HG02943 (cell line): ENCODE results near the gene ITGA3.

Source experiments
- ATAC-seq: cut with Tn5 transposase; IDR thresholded peaks from one replicate; pipeline ENCODE4 v1.9.1; 2021; ENCODE audit warnings: mild to moderate bottlenecking, low read depth, moderate library complexity; ENCODE audit not compliant: unreplicated experiment

ITGA3 gene

DNA sequence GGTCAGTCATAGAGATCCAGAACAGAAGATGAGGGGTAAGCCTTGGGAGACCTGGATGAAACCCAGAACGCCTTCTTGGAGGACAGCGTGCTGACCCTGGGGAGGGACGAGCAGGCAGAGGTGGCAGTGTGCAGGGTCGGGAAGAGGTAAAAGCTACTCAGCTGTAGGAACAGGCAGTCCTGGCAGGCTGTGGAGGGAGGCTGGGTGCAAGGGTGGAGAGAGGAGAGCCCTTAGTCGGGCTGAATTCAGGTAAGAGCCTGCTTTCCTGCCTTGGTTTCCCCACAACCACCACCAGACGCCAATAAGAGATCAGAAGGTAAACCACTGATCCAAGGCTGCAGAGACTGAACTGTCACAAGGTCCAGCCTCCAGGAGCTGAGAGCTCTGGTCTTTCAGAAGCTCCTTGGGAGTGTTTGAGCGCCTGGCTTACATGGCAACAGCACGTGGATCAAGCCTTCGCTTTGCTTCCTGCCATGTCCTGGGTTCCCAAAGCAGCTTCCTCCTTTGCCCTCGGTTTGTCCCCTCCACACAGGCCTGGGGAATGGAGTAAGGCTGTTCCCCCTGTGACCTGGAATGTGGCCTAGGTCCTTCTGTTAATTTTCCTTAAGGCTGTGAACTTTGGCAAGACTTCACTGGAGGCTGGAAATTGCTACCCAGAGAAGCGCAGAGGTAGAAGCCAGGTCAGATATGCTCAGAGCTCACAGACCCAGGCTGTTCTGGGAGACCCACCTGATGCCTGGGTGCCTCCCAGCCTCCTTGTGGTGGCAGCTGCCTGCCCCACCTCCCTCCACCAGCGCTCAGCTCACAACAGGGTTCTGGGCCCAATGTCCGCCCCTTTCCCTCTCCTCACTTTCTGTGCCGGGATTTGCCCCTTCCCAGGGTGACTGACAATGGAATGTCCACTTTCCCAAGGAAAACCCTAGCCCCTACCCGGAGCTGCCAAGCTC is 35.3 kb downstream of the ITGA3 start:
- ATAC-seq: no peak

DNA sequence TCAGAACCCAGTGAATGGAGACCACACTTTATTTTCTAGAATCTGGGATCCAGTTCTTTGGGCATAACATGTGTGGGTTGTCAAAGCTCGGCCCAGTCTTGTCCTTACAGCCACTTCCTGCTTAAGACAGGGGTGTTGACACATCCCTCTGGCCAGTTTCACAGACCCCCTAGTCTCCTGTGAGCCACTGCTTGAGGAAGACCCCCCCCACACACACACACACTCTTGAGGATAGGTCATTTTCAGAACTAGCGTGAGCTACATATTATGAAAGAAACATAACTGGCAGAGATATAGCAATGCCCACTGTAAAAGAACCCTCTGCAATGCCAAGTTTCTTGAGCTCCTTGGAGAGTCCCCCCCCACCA is 36.0 kb downstream of the ITGA3 start:
- no peak for ATAC-seq

DNA sequence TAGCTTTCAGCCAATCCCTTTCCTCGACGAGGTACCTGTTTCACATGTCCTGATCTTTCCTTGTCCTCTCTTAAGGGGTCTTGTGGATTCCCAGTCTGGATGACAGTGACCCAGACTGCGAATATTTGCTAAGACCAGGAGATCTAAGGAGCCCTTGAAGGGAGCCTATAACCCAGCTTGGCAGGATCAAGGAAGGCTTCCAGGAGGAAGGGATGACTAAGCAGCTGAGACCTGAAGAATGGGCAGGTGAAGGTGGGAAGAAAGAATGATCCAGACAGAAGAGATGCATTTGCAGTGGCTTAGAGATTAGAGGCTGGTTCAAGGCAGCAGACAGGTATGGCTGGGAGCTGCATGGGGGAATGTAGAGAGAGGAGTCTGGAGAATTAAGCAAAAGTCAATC is 37.3 kb downstream of the ITGA3 start:
- no peak for ATAC-seq

DNA sequence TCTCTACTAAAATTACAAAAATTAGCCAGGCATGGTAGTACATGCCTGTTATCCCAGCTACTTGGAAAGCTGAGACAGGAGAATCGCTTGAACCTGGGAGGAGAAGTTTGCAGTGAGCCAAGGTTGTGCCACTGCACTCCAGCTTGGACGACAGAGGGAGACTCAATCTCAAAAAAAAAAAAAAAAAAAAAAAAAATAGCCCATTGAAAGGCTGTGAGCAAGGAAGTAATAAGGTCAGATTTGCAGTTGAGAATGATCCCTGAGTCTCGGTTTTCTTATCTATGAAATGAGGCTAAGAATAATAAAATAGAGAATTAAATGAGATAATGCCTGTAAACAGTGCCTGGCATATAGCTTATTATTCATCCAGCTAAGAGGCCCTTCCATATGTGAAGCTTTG is 37.9 kb downstream of the ITGA3 start:
- no peak for ATAC-seq

DNA sequence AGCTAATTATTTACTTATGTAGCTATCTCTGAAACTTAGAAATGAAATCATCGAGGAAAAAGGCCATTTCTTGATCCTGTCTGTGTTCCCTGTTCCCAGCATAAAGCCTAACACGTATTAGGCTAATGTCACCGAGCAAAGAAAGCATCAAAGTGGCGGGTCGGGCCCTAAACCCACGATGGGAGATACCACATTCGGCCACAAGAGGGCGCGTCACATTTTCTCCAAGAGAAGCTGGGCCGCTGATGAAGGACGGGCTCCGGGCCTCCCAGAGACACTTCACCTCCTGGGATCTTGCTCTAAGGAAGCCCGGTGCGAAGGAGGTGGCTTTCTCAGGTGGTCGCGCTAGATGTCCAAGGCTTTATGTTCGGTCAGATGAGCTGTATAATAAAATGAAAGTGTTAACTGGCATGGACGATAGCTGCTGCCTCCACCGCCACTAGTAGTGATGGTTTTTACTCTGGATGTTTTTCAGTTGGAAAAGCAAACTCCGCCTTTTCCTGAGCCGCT is 38.4 kb downstream of the ITGA3 start:
- no peak for ATAC-seq

DNA sequence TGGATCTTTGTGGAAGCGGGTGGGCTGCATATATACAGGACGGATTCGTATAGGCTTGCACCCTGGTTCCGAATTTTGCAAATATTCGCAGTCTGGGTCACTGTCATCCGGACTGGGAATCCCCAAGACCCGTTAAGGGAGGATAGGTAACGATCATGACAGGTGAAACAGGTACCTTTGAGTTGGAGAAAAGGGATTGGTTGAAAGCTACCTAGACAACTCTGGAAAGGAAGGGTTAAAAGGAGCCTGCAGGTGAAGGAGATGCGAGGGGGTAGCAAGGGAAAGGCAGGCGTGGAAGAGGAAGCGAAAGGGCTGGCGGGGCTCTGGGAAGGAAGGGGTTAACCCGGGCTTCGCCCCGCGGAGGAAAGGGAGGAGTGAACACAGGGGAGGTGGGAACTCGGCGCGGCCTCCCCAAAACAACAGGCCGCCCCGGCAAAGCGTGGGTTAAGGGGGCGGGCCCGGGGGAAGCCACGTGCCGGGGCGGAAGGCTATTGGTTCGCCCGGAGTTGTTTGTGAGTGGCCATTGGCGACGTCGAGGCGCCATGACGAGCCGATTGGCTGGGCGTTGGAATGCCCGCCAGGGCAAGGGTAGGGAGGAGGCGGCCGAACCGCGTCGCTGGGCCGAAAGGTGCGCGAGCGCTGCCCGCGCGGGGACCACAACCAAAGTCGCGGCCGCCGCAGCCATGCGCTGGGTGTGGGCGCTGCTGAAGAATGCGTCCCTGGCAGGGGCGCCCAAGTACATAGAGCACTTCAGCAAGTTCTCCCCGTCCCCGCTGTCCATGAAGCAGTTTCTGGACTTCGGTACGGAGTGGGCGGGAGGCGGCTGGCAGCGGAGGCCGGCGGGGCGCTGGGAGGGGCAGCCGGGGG is 39.1 kb downstream of the ITGA3 start, which contains the start of gene PDK2:
Gene PDK2 (plus strand): TSS at position 599 of the 867 bp plus-strand sequence. CDS start 85 bp downstream, at position 684.
- ATAC-seq: peak; percentile 84

DNA sequence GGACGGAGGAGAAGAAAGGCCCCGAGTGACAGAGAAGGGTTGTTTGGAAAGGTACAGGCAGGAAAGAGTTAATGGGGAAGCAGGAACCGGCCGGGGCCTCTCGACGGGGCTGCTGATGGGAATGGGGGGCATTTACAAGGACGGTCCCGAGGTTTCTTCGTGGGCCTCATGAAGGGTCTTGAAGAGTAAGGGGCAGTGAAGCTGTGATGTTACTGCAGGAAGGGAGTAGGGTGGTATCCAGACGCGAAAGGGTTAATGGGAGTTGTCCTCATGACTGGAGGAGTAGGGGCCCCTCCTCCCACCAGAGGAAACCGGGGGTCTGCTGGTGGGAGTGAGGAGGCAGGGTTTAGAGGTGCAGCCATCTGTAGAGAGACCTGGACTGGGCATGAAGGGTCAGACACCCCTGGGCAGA is 39.7 kb downstream of the ITGA3 start:
- ATAC-seq: no peak

DNA sequence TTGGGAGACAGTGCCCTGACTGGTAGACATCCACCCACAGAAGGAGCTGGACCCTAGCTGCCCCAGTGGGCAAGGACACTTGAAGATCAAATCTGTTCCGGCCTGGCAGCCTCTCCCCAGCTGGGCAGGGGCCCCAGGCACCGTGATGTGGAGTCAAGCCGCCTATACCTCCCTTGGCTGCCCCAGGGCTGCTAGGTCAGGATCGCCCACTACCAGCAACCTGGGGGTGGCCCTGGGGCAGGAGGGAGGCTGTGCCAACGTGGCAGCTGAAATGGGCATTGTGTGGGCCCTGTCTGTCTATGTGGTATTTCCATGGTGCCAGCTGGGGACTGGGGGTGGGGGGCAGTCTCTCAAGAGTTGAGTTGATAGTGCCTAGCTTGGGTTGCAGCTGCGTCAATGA is 40.2 kb downstream of the ITGA3 start:
- no peak for ATAC-seq

DNA sequence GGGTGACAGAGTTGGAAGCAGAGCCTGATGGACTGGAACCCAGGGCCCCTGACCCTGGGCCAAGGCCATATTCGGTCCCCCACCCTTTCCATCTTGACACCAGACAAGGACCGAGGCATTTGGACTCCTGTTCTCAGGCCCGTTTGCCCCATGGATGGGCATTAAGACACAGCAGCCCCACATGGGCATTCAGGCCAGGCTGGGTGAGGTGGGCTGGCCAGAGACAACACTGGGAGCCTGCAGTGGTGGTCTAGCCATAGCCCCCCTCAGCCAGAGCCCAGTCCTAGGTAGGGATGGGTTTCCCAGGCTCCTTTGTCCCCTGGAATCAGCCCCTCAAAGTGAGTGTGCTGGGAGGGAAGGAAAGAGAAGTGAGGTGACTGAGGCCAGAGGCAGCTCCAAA is 40.8 kb downstream of the ITGA3 start:
- no peak for ATAC-seq

DNA sequence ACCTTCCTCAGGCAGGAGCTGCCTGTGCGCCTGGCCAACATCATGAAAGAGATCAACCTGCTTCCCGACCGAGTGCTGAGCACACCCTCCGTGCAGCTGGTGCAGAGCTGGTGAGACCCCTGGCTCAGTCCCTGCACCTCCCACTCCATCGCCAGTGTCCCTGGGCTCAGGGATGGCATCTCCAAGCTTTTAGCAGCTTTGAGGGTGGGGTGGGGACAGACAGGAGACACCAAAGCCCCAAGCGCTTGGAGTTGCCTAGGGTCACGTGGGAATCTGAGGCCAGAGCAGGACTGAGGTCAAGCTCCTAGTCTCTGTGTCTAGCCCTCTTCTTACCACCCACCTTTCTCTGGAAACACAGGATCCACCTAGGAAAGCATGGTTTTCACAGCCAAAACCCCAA is 41.5 kb downstream of the ITGA3 start:
- ATAC-seq: no peak

DNA sequence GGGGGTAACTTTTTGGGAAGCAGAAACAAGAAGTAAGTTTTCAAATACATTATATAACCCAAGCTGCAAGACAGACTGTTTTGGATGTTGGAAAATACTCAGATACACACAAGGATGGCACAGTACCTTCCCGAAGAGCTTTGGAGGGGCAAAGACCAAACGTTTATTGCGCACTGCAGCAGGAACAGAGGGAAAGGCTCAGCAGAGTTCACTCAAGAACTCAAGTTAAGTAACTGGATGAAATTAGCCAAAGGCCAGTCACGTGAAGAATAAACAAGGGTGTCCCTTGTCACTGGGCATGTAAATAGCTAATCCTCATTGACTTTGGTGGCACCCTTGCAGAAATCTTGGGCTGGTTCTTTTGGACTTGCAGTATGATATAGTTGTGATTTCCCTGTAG is 42.0 kb downstream of the ITGA3 start:
- no peak for ATAC-seq

DNA sequence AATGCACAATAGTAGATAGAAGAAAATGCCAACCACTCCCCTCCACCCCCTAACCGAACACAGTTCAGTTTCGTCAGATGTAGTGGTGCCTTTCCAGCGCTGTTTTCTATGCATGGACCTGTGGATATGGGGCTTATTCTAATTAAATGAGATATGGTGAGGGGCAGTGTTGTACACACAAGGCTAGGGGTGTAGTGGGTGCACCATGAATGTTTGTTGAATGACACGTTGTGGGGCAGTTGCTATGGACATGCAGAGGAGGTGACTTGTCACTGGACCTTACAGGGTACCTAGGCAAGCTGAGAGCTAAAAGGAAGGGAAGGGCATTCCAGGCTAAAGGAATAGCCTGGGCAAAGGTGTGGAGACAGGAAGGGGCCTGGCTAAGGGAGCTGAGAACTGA is 42.7 kb downstream of the ITGA3 start:
- ATAC-seq: no peak

DNA sequence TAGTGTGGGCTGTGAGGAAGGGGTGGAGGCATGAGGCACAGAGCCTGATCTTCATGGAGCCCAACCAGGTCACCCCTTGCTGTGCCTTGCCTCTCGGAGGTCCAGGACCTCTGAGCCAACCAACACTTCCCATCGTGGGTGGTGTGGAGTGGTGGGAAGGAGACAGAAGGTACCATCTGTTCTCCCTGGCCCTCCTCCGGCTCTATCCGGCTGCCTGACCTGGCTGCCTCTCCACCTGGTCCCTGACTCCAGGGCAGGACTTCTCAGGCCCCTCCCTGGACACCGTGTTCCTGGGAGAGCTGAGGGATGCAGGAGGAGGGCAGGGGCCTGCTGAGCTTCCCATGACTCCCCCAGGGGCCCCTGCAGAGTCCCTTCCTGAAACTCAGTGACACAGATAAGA is 43.1 kb downstream of the ITGA3 start:
- ATAC-seq: no peak

DNA sequence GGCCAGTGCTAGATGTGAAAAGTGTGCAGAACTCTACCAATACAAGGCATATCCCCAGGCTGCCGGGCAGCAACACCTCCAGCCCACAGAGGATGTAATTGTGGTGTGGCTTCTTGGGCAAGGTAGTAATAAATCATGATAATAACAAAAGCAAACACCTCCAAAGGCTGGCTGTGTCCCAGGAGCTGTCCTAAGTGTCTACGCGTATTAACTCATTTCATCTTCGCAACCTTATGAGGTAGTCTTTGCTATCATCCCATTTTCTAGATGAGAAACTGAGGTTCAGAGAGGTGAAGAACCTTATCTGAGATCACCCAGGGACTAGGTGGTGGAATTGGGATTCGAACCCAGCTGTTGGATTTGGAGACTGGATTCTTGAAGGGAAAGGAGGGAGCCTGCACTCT is 44.6 kb downstream of the ITGA3 start:
- ATAC-seq: no peak

DNA sequence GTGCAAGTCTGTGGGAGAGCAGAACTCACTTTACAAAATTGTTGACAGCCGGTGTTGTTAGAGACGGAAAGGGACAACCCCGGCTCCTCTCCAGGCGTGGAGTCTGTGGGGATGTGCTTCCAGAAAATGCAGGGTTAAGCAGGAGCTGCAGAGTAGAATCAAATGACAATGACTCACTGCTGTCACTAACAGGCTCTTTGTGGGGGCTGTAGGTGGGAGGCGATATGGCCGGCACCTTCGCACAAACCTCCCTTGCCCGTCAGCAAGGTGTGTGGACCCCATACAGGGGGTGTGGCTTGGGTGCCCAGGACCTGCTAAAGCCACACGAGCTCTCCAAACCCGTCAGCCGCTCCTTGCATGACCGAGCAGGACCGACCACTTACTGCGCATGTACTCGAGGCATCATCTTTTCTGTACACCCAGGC is 45.0 kb downstream of the ITGA3 start:
- ATAC-seq: no peak

DNA sequence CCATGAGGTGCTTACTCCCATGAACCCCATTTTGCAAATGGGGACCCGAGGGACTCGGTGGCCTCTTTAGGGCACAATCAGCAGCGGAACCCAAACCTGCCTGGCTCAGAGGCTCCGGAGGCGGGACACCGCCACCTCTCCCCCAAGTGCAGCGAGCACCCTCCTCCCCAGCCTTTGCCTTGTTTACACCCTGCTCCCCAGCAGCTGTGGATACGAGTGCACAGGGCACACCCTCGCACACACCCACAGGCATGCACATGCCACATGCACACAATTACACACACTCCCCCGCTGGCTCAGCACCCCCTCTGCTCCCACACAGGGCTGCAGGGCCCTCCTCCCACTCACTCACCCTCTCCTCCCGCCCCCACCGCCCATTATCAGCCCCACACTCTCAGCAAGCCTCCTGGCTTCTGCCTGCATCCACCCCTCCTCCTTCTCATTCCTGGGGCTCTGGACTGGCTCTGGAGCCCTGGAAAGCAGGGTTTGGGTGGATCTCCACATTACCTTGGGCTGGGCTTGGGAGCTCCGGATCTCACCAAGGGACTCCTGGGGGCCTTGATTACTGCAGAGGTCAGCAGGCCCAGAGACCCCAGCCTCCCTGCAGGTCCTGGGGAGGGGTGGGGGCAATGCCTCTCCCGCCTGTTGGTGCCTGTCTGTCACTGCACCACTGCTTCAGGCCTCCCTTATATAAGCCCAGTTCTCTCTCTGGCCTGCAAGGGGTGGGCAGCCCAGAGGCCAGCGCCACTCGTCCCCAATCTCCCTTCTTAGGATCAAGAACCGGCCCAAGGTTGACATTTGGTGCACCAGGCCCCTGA is 45.6 kb downstream of the ITGA3 start:
- ATAC-seq: no peak

DNA sequence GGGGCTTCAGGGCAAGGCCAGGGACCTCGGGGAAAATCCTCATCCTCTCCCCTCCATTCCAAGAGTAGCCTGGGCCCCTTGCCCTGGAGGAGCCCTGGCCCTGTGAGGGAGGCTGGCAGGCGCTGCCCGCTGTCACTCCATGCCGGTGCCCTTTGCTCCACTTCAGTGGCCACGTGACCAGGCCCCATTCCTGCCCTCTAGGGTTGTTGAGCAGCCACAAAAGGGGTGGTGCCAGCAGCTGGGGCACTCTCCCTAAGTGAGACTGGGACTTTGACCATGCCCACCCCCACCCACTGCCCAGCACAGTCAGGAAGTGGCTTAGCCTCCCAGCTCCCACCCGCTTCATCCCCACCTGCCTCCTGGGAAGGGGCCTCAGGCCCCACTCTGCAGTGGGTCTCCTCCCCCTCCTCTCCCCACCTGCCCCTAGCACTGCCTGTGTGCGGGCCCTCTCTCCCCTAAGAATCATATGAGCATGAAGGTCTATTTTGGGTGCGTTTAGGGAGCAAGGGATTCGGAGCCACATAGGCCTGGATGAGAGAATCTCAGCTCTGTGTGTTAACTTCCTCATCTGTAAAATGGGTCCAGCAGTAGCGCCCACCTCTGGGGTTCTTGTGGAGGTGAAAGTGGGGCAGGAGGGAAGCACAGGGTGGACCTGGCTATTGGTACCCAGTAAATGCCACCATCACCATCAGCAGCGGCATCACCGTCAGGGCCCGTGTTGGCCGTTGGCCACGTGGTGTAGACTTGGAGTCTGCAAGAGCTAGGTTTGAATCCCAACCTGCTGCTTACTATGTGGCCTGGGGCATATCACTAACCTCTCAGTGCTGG is 46.5 kb downstream of the ITGA3 start:
- ATAC-seq: no peak

DNA sequence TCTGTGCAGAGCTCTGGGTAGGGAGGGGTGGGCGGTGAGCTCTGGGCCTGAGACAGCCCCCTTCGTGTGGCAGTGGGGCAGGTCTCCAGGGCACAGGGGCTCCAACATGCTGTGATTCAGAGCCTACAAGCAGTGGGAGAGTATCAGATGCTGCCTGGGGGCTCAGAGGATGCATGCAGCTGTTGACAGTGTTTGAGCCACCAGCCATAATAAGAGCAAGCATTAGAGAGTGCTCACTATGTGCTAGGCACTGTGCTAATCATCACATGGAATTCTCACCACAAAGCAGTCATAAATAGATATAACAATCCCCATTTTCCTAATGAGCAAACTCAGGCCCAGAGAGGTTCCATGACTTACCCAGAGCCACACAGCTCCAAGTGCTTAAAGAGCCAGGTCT is 47.3 kb downstream of the ITGA3 start:
- no peak for ATAC-seq

DNA sequence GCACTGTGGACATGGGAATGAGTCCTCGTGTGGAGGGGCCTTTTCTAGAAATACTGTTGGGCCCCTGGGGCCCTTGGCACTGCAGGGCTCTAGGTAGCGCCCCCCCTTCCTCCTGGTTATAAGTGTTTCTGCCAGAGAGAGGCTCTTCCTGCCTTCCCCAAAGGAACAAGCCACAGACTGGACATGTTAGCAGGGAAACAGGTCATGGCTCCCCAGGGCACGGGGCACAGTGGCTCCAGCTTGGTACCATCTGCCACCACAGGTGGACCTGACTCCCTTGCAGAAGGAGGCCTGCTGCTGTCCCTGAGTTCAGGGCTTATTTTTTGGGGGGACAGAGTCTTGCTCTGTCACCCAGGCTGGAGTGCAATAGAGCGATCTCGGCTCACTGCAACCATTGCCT is 48.0 kb downstream of the ITGA3 start:
- no peak for ATAC-seq

DNA sequence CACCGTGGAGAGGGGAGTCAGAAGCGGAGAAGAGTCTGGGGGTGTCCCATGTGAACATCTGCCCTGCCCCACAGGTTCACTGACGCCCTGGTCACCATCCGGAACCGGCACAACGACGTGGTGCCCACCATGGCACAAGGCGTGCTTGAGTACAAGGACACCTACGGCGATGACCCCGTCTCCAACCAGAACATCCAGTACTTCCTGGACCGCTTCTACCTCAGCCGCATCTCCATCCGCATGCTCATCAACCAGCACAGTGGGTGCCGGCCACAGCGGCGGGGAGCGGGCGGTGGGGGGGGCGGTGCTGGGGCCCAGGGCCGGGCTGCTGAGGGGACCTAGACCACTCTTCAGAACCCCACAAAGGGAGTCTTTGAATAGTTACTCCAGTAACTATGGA is 49.9 kb downstream of the ITGA3 start:
- ATAC-seq: no peak
